GM12878 (cell line): ENCODE measurements around the gene MYO10. TPM values are rescaled to one million over a fixed set of nuclear protein-coding genes. Genes with fewer than 3 reads are reported as not detected.

Experiments
- ATAC-seq: fragments of 200-7000 bp; cut with Tn5 transposase; 3 replicates; pipeline ENCODE4 v1.9.1; 2020; ENCODE audit warnings: mild to moderate bottlenecking, moderate library complexity
- BruUV-seq: library from RNA; stranded (reverse); fragments of 400-500 nt; replicated peaks from 2 replicates; lab custom pipeline; 2021; lab: Mats Ljungman, UMichigan
- CTCF ChIA-PET: fragments of 300-600 bp; sonication (Branson Sonifier 250); formaldehyde crosslinking; extraction: SDS; loops from one replicate; lab custom pipeline; 2021; ENCODE audit warnings: inconsistent platforms; lab: Yijun Ruan, JAX
- POLR2A ChIA-PET: fragments of 350-600 bp; formaldehyde crosslinking; extraction: SDS; loops from one replicate; lab custom pipeline; 2021; ENCODE audit warnings: inconsistent platforms; lab: Charles Lee
- RAD21 ChIA-PET: fragments of 300-600 bp; sonication (Branson Sonifier 250); formaldehyde crosslinking; loops from one replicate; lab custom pipeline; 2023; ENCODE audit warnings: antibody characterized with exemption; ENCODE audit not compliant: unreplicated experiment; lab: Charles Lee
- SMC1A ChIA-PET: fragments of 300-600 bp; sonication (Branson Sonifier 250); formaldehyde crosslinking; loops from one replicate; lab custom pipeline; 2023; ENCODE audit not compliant: unreplicated experiment, uncharacterized antibody; lab: Charles Lee
- DNase-seq: peaks from one replicate; pipeline ENCODE4 v3.0.0-alpha.2; 2011; ENCODE audit warnings: low read depth, low spot score
- FAIRE-seq: peaks from 3 replicates; lab custom pipeline; 2011; peaks lifted over from hg19 to GRCh38; lab: Jason Lieb, UNC
- H2AFZ ChIP-seq: 2 replicates; pipeline ENCODE4 v1.6.0; 2011; ENCODE audit warnings: low read depth, low read length, control low read depth; ENCODE audit not compliant: control insufficient read depth
- H3K27ac ChIP-seq: 2 replicates; pipeline ENCODE4 v1.5.1; 2011; ENCODE audit warnings: control low read depth; ENCODE audit not compliant: control insufficient read depth, insufficient read depth
- H3K27me3 ChIP-seq, 2 experiments: replicated peaks in 1 of 2; 2 replicates each; pipeline versions ENCODE4 v1.6.0 to v1.6.1; 2011; ENCODE audit warnings: low read length in 1 of 2; ENCODE audit not compliant: control insufficient read depth in 2 of 2, insufficient read depth in 2 of 2
- H3K36me3 ChIP-seq, 2 experiments: 2 replicates each; pipeline ENCODE4 v1.5.1; 2011; ENCODE audit warnings: low read length in 1 of 2; ENCODE audit not compliant: control insufficient read depth in 2 of 2, insufficient read depth in 2 of 2
- H3K4me1 ChIP-seq: 2 replicates; pipeline ENCODE4 v1.6.1; 2011; ENCODE audit warnings: mild to moderate bottlenecking, low read length, moderate library complexity, mixed read lengths; ENCODE audit not compliant: control insufficient read depth, insufficient read depth
- H3K4me2 ChIP-seq: 2 replicates; pipeline ENCODE4 v1.6.0; 2011; ENCODE audit warnings: control low read depth; ENCODE audit not compliant: control insufficient read depth, insufficient read depth
- H3K4me3 ChIP-seq: fragments of 200-600 bp; sonication (generic); 2 replicates; pipeline ENCODE4 v1.5.1; 2016
- H3K79me2 ChIP-seq: 2 replicates; pipeline ENCODE4 v1.6.0; 2011; ENCODE audit warnings: low read length; ENCODE audit not compliant: control insufficient read depth, insufficient read depth
- H3K9ac ChIP-seq: 2 replicates; pipeline ENCODE4 v1.8.0; 2011; ENCODE audit warnings: low read length, control low read depth, mixed read lengths; ENCODE audit not compliant: control insufficient read depth, insufficient read depth
- H3K9me3 ChIP-seq: replicated peaks from 3 replicates; pipeline ENCODE4 v1.5.1; 2011; ENCODE audit warnings: mild to moderate bottlenecking, low read length; ENCODE audit not compliant: control insufficient read depth, insufficient read depth
- H4K20me1 ChIP-seq: 2 replicates; pipeline ENCODE4 v1.6.0; 2011; ENCODE audit not compliant: control insufficient read depth, insufficient read depth
- ASH2L ChIP-seq: fragments of 300-600, 200-600 bp; sonication (generic); IDR thresholded peaks from 2 replicates; pipeline ENCODE4 v1.6.1; 2017; ENCODE audit warnings: low read depth, mild to moderate bottlenecking, borderline replicate concordance
- FOS ChIP-seq: IDR thresholded peaks from 3 replicates; pipeline ENCODE4 v1.6.1; 2011; ENCODE audit warnings: borderline replicate concordance; ENCODE audit not compliant: insufficient read length; ENCODE audit errors: extremely low read depth
- PAX5 ChIP-seq: IDR thresholded peaks from 2 replicates; pipeline ENCODE4 v1.6.1; 2011; ENCODE audit warnings: low read depth, low read length, borderline replicate concordance
- TARDBP ChIP-seq: IDR thresholded peaks from 2 replicates; pipeline ENCODE4 v1.6.1; 2016; ENCODE audit warnings: borderline replicate concordance
- ZBTB33 ChIP-seq: fragments of 450-650 bp; IDR thresholded peaks from 2 replicates; pipeline ENCODE4 v1.6.1; 2017; ENCODE audit warnings: mild to moderate bottlenecking
- ZNF622 ChIP-seq: fragments of 450-650 bp; IDR thresholded peaks from 2 replicates; pipeline ENCODE4 v1.6.1; 2017; ENCODE audit warnings: mild to moderate bottlenecking, inconsistent platforms
- WGBS: methylation state at CpG from one replicate; pipeline ENCODE4 v1.1.6; 2016; ENCODE audit warnings: low lambda C conversion rate; ENCODE audit not compliant: insufficient replicate concordance, insufficient coverage; ENCODE audit errors: missing lambda C conversion rate; 5-methylcytosine and 5-hydroxymethylcytosine counted together
- in situ Hi-C: fragments of 300-500 bp; cut with MboI; formaldehyde crosslinking; loops from 9 replicates; pipeline ENCODE4 v1.14.3; 2018; ENCODE audit warnings: mixed read lengths
- intact Hi-C: fragments of 100-400 bp; cut with micrococcal nuclease; formaldehyde crosslinking; loops from one replicate; pipeline ENCODE4 v1.14.2; 2022; ENCODE audit not compliant: unreplicated experiment
- polyA plus RNA-seq, 11 experiments: library from polyadenylated mRNA; depleted of rRNA in 4 of 11; unstranded in 6 of 11; stranded (reverse) in 5 of 11; fragments of >200 nt; fragmentation: Nextera tagmentation in 4 of 11; fragmentation: Illumina TruSeq in 1 of 11; extraction: Ambion mirVana in 4 of 11; extraction: Trizol in 1 of 11; gene quantifications; 1 replicate in 1 of 11; 2 replicates in 10 of 11; pipeline versions ENCODE4 v1.2.1 to v1.2.3, GENCODE V29; 2011 to 2016; ENCODE audit warnings: inconsistent platforms in 2 of 11, missing spikeins in 2 of 11, low read depth in 1 of 11
- total RNA-seq, 4 experiments: library from RNA; depleted of rRNA in 3 of 4; stranded (reverse); fragments of >200 nt in 3 of 4; fragmentation: Illumina TruSeq in 1 of 4; extraction: Trizol in 1 of 4; gene quantifications; 2 replicates each; pipeline versions ENCODE4 v1.2.1 to v1.2.3, GENCODE V29; 2013 to 2021
- TF ChIP-seq, protein P1 (sequence below): fragments of 450-650 bp; formaldehyde crosslinking; IDR thresholded peaks from 2 replicates; pipeline ENCODE4 v1.5.0; 2022; ENCODE audit warnings: mild to moderate bottlenecking, missing genetic modification characterization

MYO10 gene
- total and polyA plus RNA-seq, 10 of the 15 experiments (the other 5 are each of a cell fraction or from before 2014, with no cell fraction given) = 0.02 to 0.77 (median 0.17) TPM

- intact Hi-C loops = no loop called here
- WGBS = 62% methylated on average over 2 of the region's 2 CpGs
- no peaks in the 10 kb centered on the region for H3K27me3 ChIP-seq
- H3K79me2 ChIP-seq = no peaks in the 10 kb centered on the region
- no peaks in the 10 kb centered on the region for H4K20me1 ChIP-seq
- no TSS peak for BruUV-seq
- no peak overlapping the region for H2AFZ ChIP-seq
- CTCF ChIA-PET = interaction anchor here (3.2 kb wide), 1 partner anchor 345 kb away, joined by 8 read pairs; no protein-coding TSS in a partner anchor
- TF ChIP-seq TARDBP = no peak
- no peak for TF ChIP-seq FOS
- TF ChIP-seq, protein P1, sequence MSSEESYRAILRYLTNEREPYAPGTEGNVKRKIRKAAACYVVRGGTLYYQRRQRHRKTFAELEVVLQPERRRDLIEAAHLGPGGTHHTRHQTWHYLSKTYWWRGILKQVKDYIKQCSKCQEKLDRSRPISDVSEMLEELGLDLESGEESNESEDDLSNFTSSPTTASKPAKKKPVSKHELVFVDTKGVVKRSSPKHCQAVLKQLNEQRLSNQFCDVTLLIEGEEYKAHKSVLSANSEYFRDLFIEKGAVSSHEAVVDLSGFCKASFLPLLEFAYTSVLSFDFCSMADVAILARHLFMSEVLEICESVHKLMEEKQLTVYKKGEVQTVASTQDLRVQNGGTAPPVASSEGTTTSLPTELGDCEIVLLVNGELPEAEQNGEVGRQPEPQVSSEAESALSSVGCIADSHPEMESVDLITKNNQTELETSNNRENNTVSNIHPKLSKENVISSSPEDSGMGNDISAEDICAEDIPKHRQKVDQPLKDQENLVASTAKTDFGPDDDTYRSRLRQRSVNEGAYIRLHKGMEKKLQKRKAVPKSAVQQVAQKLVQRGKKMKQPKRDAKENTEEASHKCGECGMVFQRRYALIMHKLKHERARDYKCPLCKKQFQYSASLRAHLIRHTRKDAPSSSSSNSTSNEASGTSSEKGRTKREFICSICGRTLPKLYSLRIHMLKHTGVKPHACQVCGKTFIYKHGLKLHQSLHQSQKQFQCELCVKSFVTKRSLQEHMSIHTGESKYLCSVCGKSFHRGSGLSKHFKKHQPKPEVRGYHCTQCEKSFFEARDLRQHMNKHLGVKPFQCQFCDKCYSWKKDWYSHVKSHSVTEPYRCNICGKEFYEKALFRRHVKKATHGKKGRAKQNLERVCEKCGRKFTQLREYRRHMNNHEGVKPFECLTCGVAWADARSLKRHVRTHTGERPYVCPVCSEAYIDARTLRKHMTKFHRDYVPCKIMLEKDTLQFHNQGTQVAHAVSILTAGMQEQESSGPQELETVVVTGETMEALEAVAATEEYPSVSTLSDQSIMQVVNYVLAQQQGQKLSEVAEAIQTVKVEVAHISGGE (CRISPR knock-in tag) = no peak
- no peak for TF ChIP-seq ZNF622
- no peak for TF ChIP-seq PAX5
- no peak for TF ChIP-seq ASH2L
- TF ChIP-seq ZBTB33 = no peak
- TF ChIP-seq, all 136 proteins: peak for 0
- H3K4me1 ChIP-seq = peaks cover 10% of the 10 kb centered on the region
- H3K4me3 ChIP-seq = no peak overlapping the region
- no peak overlapping the region for H3K27ac ChIP-seq
- H3K9ac ChIP-seq = no peak overlapping the region
- ChIA-PET SMC1A (interaction anchor here (0.6 kb wide), 1 partner anchor 544 kb away, joined by 5 read pairs; no protein-coding TSS in a partner anchor), RAD21 (no interaction called here), POLR2A (interaction anchor here (0.6 kb wide), 1 partner anchor 1845 kb away, joined by 3 read pairs; no protein-coding TSS in a partner anchor)
- no peak for DNase-seq
- H3K9me3 ChIP-seq = no peaks in the 10 kb centered on the region; the same call in 1 of the 3 replicates
- in situ Hi-C loops = loop anchor here (25.0 kb wide), 1 partner anchor 1525 kb away; no protein-coding TSS in a partner anchor
- no peaks in the 10 kb centered on the region for H3K36me3 ChIP-seq
- FAIRE-seq = no peak
- ATAC-seq = no peak
- no peak overlapping the region for H3K4me2 ChIP-seq
Observed at GRCh38 chr5:16787278-16787677, 148.8 kb downstream of the MYO10 start.
